Measurements from ENCODE around the gene GTF3C4. TPM values are rescaled to one million over a fixed set of nuclear protein-coding genes. Genes with fewer than 3 reads are reported as not detected.

Gene GTF3C4
- total and polyA plus RNA-seq, 10 of the 15 experiments (the other 5 are each of a cell fraction or from before 2014, with no cell fraction given): 3.2 to 18.9 (median 8.2) TPM

- TF ChIP-seq LARP7 (IDR thresholded peaks at IDR 0.05): no peak
- no peak for TF ChIP-seq RFX5 (IDR thresholded peaks at IDR 0.05; ENCODE audit: low read depth, low read length)
- no peak for TF ChIP-seq SP1 (IDR thresholded peaks at IDR 0.05; ENCODE audit: low read depth, low read length)
- TF ChIP-seq BHLHE40 (IDR thresholded peaks at IDR 0.05; ENCODE audit: borderline replicate concordance in 1 of 2, low read depth in 2 of 2, low read length in 1 of 2): no peak
Measured at GRCh38 chr9:132683873-132684272, 13.6 kb downstream of the GTF3C4 start (continued).

DNA sequence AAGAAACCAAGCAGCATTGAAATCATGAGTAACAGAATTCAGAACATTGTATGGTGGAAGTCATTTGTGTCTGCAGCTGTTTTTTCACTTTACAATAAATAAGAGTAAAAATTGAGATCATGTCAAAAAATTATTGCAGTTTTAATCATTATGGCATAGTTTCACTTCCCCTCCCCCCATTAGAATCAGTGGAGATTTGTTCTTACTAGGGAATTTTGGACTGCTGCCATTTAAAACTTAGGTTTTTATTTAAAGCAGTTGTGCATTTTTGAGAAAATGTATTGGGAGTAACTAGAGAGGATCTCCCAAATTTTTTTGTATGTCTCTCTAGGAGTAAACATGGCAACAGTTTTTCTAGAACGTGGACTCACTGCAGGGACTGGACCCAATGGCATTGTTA, 20.4 kb downstream of the GTF3C4 start:
- WGBS (ENCODE audit: insufficient coverage, insufficient replicate concordance, low lambda C conversion rate, missing lambda C conversion rate): 95% methylated on average over 1 of the region's 1 CpG
- ChIA-PET CTCF (interaction anchor here (1.3 kb wide), 1 partner anchor 12 kb away, joined by 3 read pairs; no protein-coding TSS in a partner anchor), SMC1A (ENCODE audit: uncharacterized antibody, unreplicated experiment) (interaction anchor here (2.0 kb wide), 1 partner anchor 17 kb away, joined by 8 read pairs; no protein-coding TSS in a partner anchor), POLR2A (no interaction called here), RAD21 (ENCODE audit: unreplicated experiment) (no interaction called here)
- in situ Hi-C loops (cut with MboI): no loop called here
- Histone ChIP-seq H2AFZ (ENCODE audit: control insufficient read depth, low read depth, low read length) (no peak overlapping the region), H3K4me1 (ENCODE audit: control insufficient read depth, insufficient read depth, low read length) (no peaks in the 10 kb centered on the region), H3K9me3 (replicated peaks; ENCODE audit: control insufficient read depth, insufficient read depth, low read length) (no peaks in the 10 kb centered on the region; the same call in 1 of the 3 replicates), H3K27me3 (replicated peaks in 1 of 2; ENCODE audit: control insufficient read depth in 2 of 2, insufficient read depth in 2 of 2, low read length in 1 of 2) (no peaks in the 10 kb centered on the region), H3K4me3 (no peak overlapping the region), H4K20me1 (ENCODE audit: control insufficient read depth, insufficient read depth) (no peaks in the 10 kb centered on the region), H3K4me2 (ENCODE audit: control insufficient read depth, insufficient read depth) (no peak overlapping the region), H3K9ac (ENCODE audit: control insufficient read depth, insufficient read depth, low read length) (no peak overlapping the region), H3K79me2 (ENCODE audit: control insufficient read depth, insufficient read depth, low read length) (no peaks in the 10 kb centered on the region), H3K36me3 (ENCODE audit: control insufficient read depth in 2 of 2, insufficient read depth in 2 of 2, low read length in 1 of 2) (peaks cover 9 to 15% of the 10 kb centered on the region in 2 experiments), H3K27ac (ENCODE audit: control insufficient read depth, insufficient read depth) (no peak overlapping the region)
- intact Hi-C loops (cut with micrococcal nuclease; ENCODE audit: unreplicated experiment): no loop called here
- no peak for DNase-seq (ENCODE audit: low read depth, low spot score)
- TF ChIP-seq RAD51 (IDR thresholded peaks at IDR 0.05): no peak
- TF ChIP-seq MXI1 (IDR thresholded peaks at IDR 0.05; ENCODE audit: low read depth, low read length): no peak
- TF ChIP-seq KDM1A (IDR thresholded peaks at IDR 0.05; ENCODE audit: borderline replicate concordance): no peak
- TF ChIP-seq SPI1 (IDR thresholded peaks at IDR 0.05; ENCODE audit: borderline replicate concordance, insufficient read depth, low read depth, low read length): no peak
- no peak for TF ChIP-seq ZNF274 (IDR thresholded peaks at IDR 0.05; ENCODE audit: insufficient read depth, insufficient read length)
- no peak for TF ChIP-seq SIN3A (IDR thresholded peaks at IDR 0.05; ENCODE audit: low read depth, low read length)
- TF ChIP-seq BCL3 (IDR thresholded peaks at IDR 0.05; ENCODE audit: borderline replicate concordance, insufficient read depth, low read depth, low read length, poor library complexity, severe bottlenecking): no peak
- TF ChIP-seq CBX3 (IDR thresholded peaks at IDR 0.05; ENCODE audit: borderline replicate concordance, low read depth): no peak
- no peak for TF ChIP-seq BCL11A (IDR thresholded peaks at IDR 0.05; ENCODE audit: low read depth, low read length)
- TF ChIP-seq EGR1 (IDR thresholded peaks at IDR 0.05; ENCODE audit: borderline replicate concordance in 1 of 2, low read depth in 2 of 2, low read length in 2 of 2): no peak
- TF ChIP-seq TARDBP (IDR thresholded peaks at IDR 0.05; ENCODE audit: borderline replicate concordance): no peak
- TF ChIP-seq JUND (IDR thresholded peaks at IDR 0.05; ENCODE audit: low read depth, low read length): no peak
- no peak for TF ChIP-seq BHLHE40 (IDR thresholded peaks at IDR 0.05; ENCODE audit: borderline replicate concordance in 1 of 2, low read depth in 2 of 2, low read length in 1 of 2)
- TF ChIP-seq, protein P1, sequence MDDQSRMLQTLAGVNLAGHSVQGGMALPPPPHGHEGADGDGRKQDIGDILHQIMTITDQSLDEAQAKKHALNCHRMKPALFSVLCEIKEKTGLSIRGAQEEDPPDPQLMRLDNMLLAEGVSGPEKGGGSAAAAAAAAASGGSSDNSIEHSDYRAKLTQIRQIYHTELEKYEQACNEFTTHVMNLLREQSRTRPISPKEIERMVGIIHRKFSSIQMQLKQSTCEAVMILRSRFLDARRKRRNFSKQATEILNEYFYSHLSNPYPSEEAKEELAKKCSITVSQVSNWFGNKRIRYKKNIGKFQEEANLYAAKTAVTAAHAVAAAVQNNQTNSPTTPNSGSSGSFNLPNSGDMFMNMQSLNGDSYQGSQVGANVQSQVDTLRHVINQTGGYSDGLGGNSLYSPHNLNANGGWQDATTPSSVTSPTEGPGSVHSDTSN (IDR thresholded peaks at IDR 0.05; ENCODE audit: insufficient replicate concordance, low read depth, low read length): no peak
- TF ChIP-seq RAD21 (IDR thresholded peaks at IDR 0.05; ENCODE audit: insufficient read depth, low read depth, low read length): no peak
- TF ChIP-seq HDGF (IDR thresholded peaks at IDR 0.05): no peak
- no peak for TF ChIP-seq BACH1 (IDR thresholded peaks at IDR 0.05; ENCODE audit: borderline replicate concordance)
- no peak for TF ChIP-seq PML (IDR thresholded peaks at IDR 0.05; ENCODE audit: low read length)
- peak; percentile 13 for FAIRE-seq
- no TSS peak for BruUV-seq (replicated peaks)
- ATAC-seq: no peak
